ENCODE measurements around the gene EHD4. TPM values are rescaled to one million over a fixed set of nuclear protein-coding genes. Genes with fewer than 3 reads are reported as not detected.

EHD4 gene
- total and polyA plus RNA-seq, 9 of the 15 experiments (the other 6 are each of a cell fraction or from before 2014, with no cell fraction given), result 0.89 to 10.3 (median 6.4) TPM

DNA sequence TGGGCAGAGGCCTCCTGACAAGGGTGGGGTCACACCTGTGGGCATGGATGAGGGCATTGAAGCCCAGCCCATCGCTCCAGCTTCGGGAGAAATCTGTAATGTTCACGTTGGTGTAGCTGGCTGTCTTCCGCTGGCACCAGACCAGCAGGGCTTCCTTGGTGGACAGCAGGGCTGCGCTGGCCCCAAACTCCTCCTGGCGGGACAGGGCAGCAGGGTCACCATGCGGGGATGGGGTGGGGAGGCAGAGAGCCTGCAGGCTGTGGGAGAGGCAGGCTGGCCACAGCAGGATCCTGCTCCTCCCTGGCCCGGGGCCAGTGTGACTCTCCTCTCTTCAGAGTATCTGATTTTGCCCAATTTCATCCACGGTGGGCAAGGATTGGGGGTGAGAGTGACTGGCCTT lies 84.5 kb downstream of the EHD4 start (continued):
- TF ChIP-seq ZEB2 (IDR thresholded peaks at IDR 0.05) (no peak), SIX5 (IDR thresholded peaks at IDR 0.05; ENCODE audit: borderline replicate concordance in 1 of 2, insufficient read depth in 1 of 2, low read depth in 1 of 2, low read length in 2 of 2) (no peak), HINFP (tag; conservative IDR thresholded peaks at IDR 0.05; ENCODE audit: low read depth) (no peak), FOXA3 (CRISPR knock-in tag; conservative IDR thresholded peaks at IDR 0.05 in 1 of 2, IDR thresholded peaks at IDR 0.05 in 1 of 2) (no peak), NR2C2 (CRISPR knock-in tag; IDR thresholded peaks at IDR 0.05) (no peak), NR2C2 (tag; IDR thresholded peaks at IDR 0.05) (no peak), CHD4 (IDR thresholded peaks at IDR 0.05; ENCODE audit: insufficient read depth, insufficient replicate concordance, low read depth, low read length, poor library complexity, severe bottlenecking) (no peak)
- TF ChIP-seq, protein P1, sequence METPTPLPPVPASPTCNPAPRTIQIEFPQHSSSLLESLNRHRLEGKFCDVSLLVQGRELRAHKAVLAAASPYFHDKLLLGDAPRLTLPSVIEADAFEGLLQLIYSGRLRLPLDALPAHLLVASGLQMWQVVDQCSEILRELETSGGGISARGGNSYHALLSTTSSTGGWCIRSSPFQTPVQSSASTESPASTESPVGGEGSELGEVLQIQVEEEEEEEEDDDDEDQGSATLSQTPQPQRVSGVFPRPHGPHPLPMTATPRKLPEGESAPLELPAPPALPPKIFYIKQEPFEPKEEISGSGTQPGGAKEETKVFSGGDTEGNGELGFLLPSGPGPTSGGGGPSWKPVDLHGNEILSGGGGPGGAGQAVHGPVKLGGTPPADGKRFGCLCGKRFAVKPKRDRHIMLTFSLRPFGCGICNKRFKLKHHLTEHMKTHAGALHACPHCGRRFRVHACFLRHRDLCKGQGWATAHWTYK (CRISPR knock-in tag; IDR thresholded peaks at IDR 0.05), result no peak

All from K562 (cell line).